ENCODE measurements around the gene TCF3.

DNA sequence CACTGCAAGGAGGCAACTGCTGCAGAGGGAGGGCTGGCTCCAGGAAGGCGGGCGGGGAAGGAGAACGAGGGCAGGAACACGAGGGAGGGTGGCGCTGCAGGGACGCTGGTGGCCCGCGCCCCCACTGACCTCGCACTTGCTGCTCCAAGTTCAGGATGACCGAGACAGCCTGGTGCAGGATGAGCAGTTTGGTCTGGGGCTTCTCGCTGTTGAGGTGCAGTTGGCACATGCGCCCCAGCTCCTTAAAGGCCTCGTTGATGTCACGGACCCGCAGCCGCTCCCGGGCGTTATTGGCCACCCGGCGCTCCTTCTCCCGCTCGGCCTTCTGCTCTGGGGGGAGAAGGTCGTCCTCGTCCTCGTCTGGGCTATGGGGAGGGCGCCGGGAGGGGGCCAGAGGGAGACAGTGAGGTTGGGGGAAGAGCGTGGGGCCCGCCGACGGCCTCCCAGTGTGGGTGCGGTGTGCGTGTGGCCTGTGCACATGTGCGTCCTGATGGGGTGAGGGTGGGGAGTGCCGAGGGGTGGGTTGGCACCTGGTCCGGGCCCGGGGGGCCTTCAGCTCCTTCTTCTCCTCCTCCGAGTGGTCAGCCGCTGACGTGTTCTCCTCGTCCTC lies 37.2 kb downstream of the TCF3 start:
- TF ChIP-seq, protein P1, sequence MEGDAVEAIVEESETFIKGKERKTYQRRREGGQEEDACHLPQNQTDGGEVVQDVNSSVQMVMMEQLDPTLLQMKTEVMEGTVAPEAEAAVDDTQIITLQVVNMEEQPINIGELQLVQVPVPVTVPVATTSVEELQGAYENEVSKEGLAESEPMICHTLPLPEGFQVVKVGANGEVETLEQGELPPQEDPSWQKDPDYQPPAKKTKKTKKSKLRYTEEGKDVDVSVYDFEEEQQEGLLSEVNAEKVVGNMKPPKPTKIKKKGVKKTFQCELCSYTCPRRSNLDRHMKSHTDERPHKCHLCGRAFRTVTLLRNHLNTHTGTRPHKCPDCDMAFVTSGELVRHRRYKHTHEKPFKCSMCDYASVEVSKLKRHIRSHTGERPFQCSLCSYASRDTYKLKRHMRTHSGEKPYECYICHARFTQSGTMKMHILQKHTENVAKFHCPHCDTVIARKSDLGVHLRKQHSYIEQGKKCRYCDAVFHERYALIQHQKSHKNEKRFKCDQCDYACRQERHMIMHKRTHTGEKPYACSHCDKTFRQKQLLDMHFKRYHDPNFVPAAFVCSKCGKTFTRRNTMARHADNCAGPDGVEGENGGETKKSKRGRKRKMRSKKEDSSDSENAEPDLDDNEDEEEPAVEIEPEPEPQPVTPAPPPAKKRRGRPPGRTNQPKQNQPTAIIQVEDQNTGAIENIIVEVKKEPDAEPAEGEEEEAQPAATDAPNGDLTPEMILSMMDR (IDR thresholded peaks at IDR 0.05; ENCODE audit: insufficient read depth, low read length, poor library complexity, severe bottlenecking) = no peak
- TF ChIP-seq EZH2phosphoT487 (conservative IDR thresholded peaks at IDR 0.05; ENCODE audit: low read length) = no peak
